ENCODE data around the gene MYO15B.

MYO15B gene

DNA sequence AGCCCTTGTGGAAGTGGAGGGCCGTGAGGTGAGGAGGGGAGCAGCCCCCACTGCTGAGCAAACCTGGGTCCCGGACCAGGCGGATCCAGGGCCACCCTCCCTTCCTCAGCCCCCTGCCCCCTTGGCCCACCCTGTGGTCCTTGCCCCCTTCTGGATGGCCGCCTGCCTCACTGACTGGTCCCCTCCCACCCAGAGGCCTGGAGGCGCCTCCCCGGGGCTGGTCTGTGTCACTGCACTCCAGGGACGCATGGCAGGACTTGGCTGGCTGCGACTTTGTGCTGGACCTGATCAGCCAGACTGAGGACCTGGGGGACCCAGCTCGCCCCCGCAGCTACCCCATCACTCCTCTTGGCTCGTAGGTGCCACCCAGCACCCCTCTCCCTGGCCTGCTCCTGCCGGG, 26.4 kb downstream of the MYO15B start:
- Histone ChIP-seq H3K9ac (ENCODE audit: low read length) (no peak overlapping the region), H3K4me1 (ENCODE audit: insufficient read depth, low read length) (no peaks in the 10 kb centered on the region), H3K36me3 (ENCODE audit: insufficient read depth, low read length) (peaks cover 25% of the 10 kb centered on the region), H3K9me3 (ENCODE audit: low read length) (no peaks in the 10 kb centered on the region), H3K27ac (ENCODE audit: low read depth, low read length) (no peak overlapping the region), H3K4me3 (ENCODE audit: low read depth in 1 of 2, low read length in 2 of 2) (no peak overlapping the region), H3K27me3 (ENCODE audit: control insufficient read depth in 1 of 2, insufficient read depth in 2 of 2, low read length in 2 of 2) (no peaks in the 10 kb centered on the region)

DNA sequence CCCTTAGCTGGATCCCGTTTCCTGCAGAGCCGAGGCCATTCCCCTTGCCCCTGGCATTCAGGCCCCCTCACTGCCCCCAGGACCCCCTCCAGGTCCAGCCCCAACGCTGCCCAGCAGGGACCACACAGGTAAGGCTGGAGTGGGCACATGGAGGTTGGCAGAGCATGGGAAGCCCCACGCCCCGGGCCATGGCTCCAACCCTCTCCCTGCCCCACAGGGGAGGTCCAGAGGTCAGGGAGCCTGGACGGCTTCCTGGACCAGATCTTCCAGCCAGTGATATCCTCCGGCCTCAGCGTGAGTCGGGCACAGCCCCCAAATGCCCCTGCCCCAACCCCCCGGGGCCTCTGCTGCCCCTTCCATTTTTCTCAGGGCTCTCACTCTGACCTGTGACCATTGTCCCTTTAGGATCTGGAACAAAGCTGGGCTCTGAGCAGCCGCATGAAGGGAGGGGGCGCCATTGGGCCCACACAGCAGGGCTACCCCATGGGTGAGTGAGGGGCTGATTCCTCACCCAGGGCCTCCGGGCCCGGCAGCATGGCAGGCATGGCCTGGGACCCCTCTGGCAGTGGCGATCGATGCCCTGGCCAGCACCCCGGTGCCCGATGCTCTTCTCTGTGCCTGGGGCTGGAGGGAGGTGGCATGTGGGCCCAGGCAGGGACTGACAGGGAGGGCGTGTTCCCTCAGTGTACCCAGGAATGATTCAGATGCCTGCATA, 27.1 kb downstream of the MYO15B start:
- H3K36me3 ChIP-seq (ENCODE audit: insufficient read depth, low read length): peaks cover 25% of the 10 kb centered on the region
- no peaks in the 10 kb centered on the region for H3K9me3 ChIP-seq (ENCODE audit: low read length)
- H3K9ac ChIP-seq (ENCODE audit: low read length): no peak overlapping the region
- H3K4me1 ChIP-seq (ENCODE audit: insufficient read depth, low read length): no peaks in the 10 kb centered on the region
- H3K27ac ChIP-seq (ENCODE audit: low read depth, low read length): no peak overlapping the region
- no peaks in the 10 kb centered on the region for H3K27me3 ChIP-seq (ENCODE audit: control insufficient read depth in 1 of 2, insufficient read depth in 2 of 2, low read length in 2 of 2)
- H3K4me3 ChIP-seq (ENCODE audit: low read depth in 1 of 2, low read length in 2 of 2): no peak overlapping the region

DNA sequence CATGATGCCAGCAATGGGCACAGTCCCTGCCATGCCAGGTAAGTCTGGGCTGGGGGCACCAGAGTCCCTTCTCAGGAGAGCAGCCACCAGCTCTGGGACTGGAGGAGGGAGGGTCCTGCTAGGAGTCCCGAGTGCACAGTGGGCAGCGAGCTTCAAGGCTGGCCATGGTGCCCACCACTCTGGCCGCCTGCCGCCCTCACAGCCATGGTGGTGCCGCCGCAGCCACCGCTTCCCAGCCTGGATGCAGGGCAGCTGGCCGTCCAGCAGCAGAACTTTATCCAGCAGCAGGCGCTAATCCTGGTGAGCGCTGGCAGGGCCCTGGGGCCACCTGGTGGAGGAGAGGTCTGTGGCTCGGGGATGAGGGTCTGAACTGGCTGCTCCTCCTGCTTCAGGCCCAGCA, 27.7 kb downstream of the MYO15B start:
- H3K27me3 ChIP-seq (ENCODE audit: control insufficient read depth in 1 of 2, insufficient read depth in 2 of 2, low read length in 2 of 2): no peaks in the 10 kb centered on the region
- H3K36me3 ChIP-seq (ENCODE audit: insufficient read depth, low read length): peaks cover 31% of the 10 kb centered on the region

DNA sequence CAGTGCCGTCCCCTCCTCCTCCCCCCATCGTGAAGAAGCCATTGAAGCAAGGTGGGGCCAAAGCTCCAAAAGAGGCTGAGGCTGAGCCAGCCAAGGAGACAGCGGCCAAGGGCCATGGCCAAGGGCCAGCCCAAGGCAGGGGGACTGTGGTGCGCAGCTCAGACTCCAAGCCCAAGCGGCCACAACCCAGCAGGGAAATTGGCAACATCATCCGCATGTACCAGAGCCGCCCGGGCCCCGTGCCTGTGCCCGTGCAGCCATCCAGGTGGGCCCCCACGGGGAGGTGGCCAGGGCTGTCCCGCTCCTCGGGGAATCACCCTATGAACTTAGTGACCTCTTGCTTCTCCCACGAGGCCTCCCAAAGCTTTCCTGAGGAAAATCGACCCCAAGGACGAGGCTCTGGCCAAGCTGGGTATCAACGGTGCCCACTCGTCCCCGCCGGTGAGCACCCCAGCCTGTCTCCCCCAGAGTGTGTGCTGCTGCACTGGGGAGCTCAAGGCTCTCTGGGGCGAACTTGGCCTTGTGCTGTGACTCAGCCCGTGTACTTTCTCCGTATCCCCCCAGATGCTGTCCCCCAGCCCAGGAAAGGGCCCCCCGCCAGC, 29.0 kb downstream of the MYO15B start:
- no peak overlapping the region for H3K27ac ChIP-seq (ENCODE audit: low read depth, low read length)
- no peak overlapping the region for H3K4me3 ChIP-seq (ENCODE audit: low read depth in 1 of 2, low read length in 2 of 2)
- H3K27me3 ChIP-seq (ENCODE audit: control insufficient read depth in 1 of 2, insufficient read depth in 2 of 2, low read length in 2 of 2): no peaks in the 10 kb centered on the region
- H3K9me3 ChIP-seq (ENCODE audit: low read length): no peaks in the 10 kb centered on the region
- peaks cover 41% of the 10 kb centered on the region for H3K36me3 ChIP-seq (ENCODE audit: insufficient read depth, low read length)
- no peak overlapping the region for H3K9ac ChIP-seq (ENCODE audit: low read length)
- no peaks in the 10 kb centered on the region for H3K4me1 ChIP-seq (ENCODE audit: insufficient read depth, low read length)

More for the DNA sequence above, 27.7 kb downstream of the MYO15B start:
- Histone ChIP-seq H3K4me1 (ENCODE audit: insufficient read depth, low read length) (no peaks in the 10 kb centered on the region), H3K9me3 (ENCODE audit: low read length) (no peaks in the 10 kb centered on the region), H3K4me3 (ENCODE audit: low read depth in 1 of 2, low read length in 2 of 2) (no peak overlapping the region), H3K9ac (ENCODE audit: low read length) (no peak overlapping the region), H3K27ac (ENCODE audit: low read depth, low read length) (no peak overlapping the region)

DNA sequence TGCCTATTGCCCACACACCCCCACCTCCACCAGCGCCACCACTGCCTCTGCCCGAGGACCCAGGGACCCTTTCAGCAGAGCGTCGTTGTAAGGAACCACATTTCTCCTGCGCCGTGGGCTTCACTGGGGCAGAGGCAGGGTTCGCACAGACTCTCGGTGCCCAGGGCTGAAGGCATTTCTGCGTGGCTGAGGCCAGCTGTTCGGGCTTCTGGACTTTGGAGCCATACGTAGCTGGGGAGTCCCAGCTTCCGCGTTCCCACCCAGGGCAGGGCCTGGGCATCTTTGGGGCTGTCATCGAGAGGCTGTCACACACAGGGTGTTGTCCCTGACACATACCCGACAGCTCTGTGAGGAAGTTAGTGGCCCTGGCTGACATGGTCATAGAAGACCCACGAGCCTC, 29.6 kb downstream of the MYO15B start:
- H3K4me3 ChIP-seq (ENCODE audit: low read depth in 1 of 2, low read length in 2 of 2): no peak overlapping the region
- no peaks in the 10 kb centered on the region for H3K27me3 ChIP-seq (ENCODE audit: control insufficient read depth in 1 of 2, insufficient read depth in 2 of 2, low read length in 2 of 2)
- H3K27ac ChIP-seq (ENCODE audit: low read depth, low read length): no peak overlapping the region
- peaks cover 37% of the 10 kb centered on the region for H3K36me3 ChIP-seq (ENCODE audit: insufficient read depth, low read length)
- no peak overlapping the region for H3K9ac ChIP-seq (ENCODE audit: low read length)
- H3K4me1 ChIP-seq (ENCODE audit: insufficient read depth, low read length): no peaks in the 10 kb centered on the region
- H3K9me3 ChIP-seq (ENCODE audit: low read length): no peaks in the 10 kb centered on the region

DNA sequence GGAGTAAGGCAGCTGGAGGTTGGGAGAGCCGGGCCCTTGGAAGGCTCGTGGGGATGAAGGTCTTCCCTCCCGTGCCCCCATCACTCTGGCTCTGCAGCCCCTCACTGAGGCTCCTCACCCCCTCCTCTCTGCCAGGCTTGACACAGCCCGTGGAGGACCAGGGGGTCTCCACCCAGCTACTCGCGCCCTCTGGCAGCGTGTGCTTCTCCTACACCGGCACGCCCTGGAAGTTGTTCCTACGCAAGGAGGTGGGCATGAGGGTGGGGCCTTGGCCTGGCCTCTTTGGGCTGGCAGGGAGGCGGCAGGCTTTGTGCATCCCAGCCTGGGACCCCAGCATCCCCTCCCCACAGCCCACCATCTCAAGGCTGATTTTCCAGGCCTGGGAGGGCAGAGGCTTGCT, 30.1 kb downstream of the MYO15B start:
- no peaks in the 10 kb centered on the region for H3K27me3 ChIP-seq (ENCODE audit: control insufficient read depth in 1 of 2, insufficient read depth in 2 of 2, low read length in 2 of 2)
- no peak overlapping the region for H3K4me3 ChIP-seq (ENCODE audit: low read depth in 1 of 2, low read length in 2 of 2)
- H3K4me1 ChIP-seq (ENCODE audit: insufficient read depth, low read length): no peaks in the 10 kb centered on the region
- H3K27ac ChIP-seq (ENCODE audit: low read depth, low read length): no peak overlapping the region
- H3K9ac ChIP-seq (ENCODE audit: low read length): no peak overlapping the region
- H3K36me3 ChIP-seq (ENCODE audit: insufficient read depth, low read length): peaks cover 37% of the 10 kb centered on the region
- H3K9me3 ChIP-seq (ENCODE audit: low read length): no peaks in the 10 kb centered on the region

DNA sequence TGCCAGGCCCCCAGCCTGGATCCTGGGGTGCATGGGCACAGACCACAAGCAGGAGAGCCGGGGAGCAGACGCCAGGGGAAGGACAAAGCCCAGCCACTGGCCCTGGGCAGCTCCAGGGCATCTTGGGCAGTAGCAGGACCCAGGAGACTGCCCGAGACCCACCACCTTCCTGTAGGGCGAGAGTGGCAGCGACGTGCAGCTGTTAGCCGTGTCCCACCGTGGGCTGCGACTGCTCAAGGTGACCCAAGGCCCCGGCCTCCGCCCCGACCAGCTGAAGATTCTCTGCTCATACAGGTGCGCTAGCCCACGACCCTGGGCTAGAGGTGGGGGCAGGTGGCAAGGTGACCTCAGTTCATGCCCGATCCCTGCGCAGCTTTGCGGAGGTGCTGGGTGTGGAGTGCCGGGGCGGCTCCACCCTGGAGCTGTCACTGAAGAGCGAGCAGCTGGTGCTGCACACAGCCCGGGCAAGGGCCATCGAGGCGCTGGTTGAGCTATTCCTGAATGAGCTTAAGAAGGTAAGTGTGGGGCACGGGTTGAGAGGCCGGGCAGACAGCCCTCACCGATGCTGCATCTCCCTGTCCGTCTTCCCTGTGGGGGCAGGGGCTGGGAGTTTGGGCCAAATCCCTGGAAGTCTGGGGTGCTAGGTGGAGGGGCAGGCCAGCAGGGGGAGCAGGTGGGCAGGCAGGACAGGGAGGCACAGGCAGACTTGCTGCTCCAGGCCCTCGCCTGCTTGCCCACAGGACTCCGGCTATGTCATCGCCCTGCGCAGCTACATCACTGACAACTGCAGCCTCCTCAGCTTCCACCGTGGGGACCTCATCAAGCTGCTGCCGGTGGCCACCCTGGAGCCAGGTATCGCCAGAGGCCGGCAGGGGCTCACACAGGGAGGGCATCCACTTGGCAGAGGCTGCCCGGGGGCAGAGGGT, 32.2 kb downstream of the MYO15B start:
- Histone ChIP-seq H3K36me3 (ENCODE audit: insufficient read depth, low read length) (peaks cover 42% of the 10 kb centered on the region), H3K9me3 (ENCODE audit: low read length) (no peaks in the 10 kb centered on the region), H3K4me1 (ENCODE audit: insufficient read depth, low read length) (no peaks in the 10 kb centered on the region), H3K4me3 (ENCODE audit: low read depth in 1 of 2, low read length in 2 of 2) (no peak overlapping the region), H3K9ac (ENCODE audit: low read length) (no peak overlapping the region), H3K27ac (ENCODE audit: low read depth, low read length) (no peak overlapping the region), H3K27me3 (ENCODE audit: control insufficient read depth in 1 of 2, insufficient read depth in 2 of 2, low read length in 2 of 2) (no peaks in the 10 kb centered on the region)

DNA sequence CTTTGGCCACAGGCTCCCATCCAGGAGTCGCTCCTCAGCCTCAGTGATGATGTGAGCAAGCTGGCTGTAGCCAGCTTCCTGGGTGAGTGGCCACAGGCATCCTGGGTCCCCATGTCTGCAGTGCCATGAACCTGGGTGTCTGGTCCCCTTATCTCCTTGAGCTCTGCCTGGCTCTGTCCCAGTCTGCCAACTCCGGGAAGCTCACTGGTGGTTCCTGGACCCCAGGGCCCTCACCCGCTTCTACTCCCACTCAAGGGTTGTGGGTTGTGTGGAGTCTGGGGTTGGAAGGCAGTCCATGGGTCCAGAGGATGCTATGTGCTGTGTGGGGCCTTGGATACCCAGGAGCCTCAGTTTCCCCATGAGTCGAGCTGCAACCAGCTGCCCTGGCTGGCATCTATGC, 33.9 kb downstream of the MYO15B start:
- Histone ChIP-seq H3K27ac (ENCODE audit: low read depth, low read length) (no peak overlapping the region), H3K36me3 (ENCODE audit: insufficient read depth, low read length) (peaks cover 42% of the 10 kb centered on the region), H3K9me3 (ENCODE audit: low read length) (no peaks in the 10 kb centered on the region), H3K9ac (ENCODE audit: low read length) (no peak overlapping the region), H3K27me3 (ENCODE audit: control insufficient read depth in 1 of 2, insufficient read depth in 2 of 2, low read length in 2 of 2) (no peaks in the 10 kb centered on the region), H3K4me3 (ENCODE audit: low read depth in 1 of 2, low read length in 2 of 2) (no peak overlapping the region), H3K4me1 (ENCODE audit: insufficient read depth, low read length) (no peaks in the 10 kb centered on the region)

DNA sequence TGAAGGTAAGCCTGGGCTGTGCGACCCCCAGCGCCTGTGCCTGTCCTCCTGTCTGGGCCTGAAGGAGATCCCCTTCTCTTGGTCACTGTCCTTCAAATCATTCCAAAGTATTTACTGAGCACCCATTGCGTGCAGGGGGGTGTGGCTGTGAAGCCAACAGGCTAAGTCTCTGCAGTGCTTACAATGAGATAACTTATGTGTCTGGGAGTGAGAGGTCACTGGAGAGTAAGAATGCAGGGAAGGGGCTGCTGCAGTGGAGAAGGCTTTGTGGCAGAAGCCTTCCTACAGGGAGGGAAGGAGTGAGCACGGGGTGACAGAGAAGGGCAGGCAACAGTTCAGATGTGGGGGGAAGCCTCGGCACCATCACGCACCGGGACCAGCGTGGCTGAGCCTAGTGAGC, 34.5 kb downstream of the MYO15B start:
- Histone ChIP-seq H3K36me3 (ENCODE audit: insufficient read depth, low read length) (peaks cover 38% of the 10 kb centered on the region), H3K4me3 (ENCODE audit: low read depth in 1 of 2, low read length in 2 of 2) (no peak overlapping the region)

DNA sequence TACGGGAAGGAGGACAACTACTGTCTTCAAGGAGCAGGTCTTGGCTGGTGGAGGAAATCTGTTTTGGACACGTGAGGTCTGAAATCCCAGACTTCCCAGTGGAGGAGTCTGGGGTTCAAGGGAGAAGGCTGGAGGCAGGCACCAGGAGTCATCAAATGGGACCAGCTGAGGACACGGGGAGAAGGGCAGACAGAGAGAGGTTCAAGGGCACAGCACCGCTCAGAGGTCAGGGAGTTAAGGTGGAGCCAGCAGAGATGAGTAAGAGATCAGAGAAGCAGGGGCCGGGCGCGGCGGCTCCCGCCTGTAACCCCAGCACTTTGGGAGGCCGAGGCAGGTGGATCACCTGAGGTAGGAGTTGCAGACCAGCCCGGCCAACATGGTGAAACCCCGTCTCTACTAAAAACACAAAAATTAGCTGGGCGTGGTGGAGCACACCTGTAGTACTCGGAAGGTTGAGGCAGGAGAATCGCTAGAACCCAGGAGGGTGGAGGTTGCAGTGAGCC, 35.2 kb downstream of the MYO15B start:
- H3K36me3 ChIP-seq (ENCODE audit: insufficient read depth, low read length): peaks cover 33% of the 10 kb centered on the region

More for the DNA sequence above, 34.5 kb downstream of the MYO15B start:
- Histone ChIP-seq H3K9ac (ENCODE audit: low read length) (no peak overlapping the region), H3K4me1 (ENCODE audit: insufficient read depth, low read length) (no peaks in the 10 kb centered on the region), H3K9me3 (ENCODE audit: low read length) (no peaks in the 10 kb centered on the region), H3K27ac (ENCODE audit: low read depth, low read length) (no peak overlapping the region), H3K27me3 (ENCODE audit: control insufficient read depth in 1 of 2, insufficient read depth in 2 of 2, low read length in 2 of 2) (no peaks in the 10 kb centered on the region)

DNA sequence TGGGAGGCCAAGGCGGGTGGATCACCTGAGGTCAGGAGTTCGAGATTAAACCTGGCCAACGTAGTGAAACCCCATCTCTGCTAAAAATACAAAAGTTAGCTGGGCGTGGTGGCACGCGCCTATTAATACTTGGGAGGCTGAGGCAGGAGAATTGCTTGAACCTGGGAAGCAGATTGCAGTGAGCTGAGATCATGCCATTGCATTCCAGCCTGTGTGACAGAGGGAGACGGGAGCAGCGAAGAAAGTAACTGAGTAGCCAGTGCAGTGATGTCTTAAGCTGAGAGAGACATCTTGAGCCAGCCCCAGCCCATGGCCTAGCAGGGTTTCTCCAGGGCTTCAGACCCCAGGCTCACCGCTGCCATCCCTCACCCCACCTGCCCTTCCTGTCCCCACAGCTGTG, 35.8 kb downstream of the MYO15B start:
- no peak overlapping the region for H3K27ac ChIP-seq (ENCODE audit: low read depth, low read length)
- no peaks in the 10 kb centered on the region for H3K9me3 ChIP-seq (ENCODE audit: low read length)
- no peak overlapping the region for H3K4me3 ChIP-seq (ENCODE audit: low read depth in 1 of 2, low read length in 2 of 2)
- H3K4me1 ChIP-seq (ENCODE audit: insufficient read depth, low read length): no peaks in the 10 kb centered on the region
- no peak overlapping the region for H3K9ac ChIP-seq (ENCODE audit: low read length)
- no peaks in the 10 kb centered on the region for H3K27me3 ChIP-seq (ENCODE audit: control insufficient read depth in 1 of 2, insufficient read depth in 2 of 2, low read length in 2 of 2)
- peaks cover 27% of the 10 kb centered on the region for H3K36me3 ChIP-seq (ENCODE audit: insufficient read depth, low read length)

More for the DNA sequence above, 35.2 kb downstream of the MYO15B start:
- Histone ChIP-seq H3K27me3 (ENCODE audit: control insufficient read depth in 1 of 2, insufficient read depth in 2 of 2, low read length in 2 of 2) (no peaks in the 10 kb centered on the region), H3K9ac (ENCODE audit: low read length) (no peak overlapping the region), H3K4me3 (ENCODE audit: low read depth in 1 of 2, low read length in 2 of 2) (no peak overlapping the region), H3K9me3 (ENCODE audit: low read length) (no peaks in the 10 kb centered on the region), H3K27ac (ENCODE audit: low read depth, low read length) (no peak overlapping the region), H3K4me1 (ENCODE audit: insufficient read depth, low read length) (no peaks in the 10 kb centered on the region)

Measured in muscle layer of colon (tissue), 2 donors.